Measurements from ENCODE around the gene PPP1R13L. TPM values are rescaled to one million over a fixed set of nuclear protein-coding genes. Genes with fewer than 3 reads are reported as not detected.

Gene PPP1R13L
- total RNA-seq, 3 donors from 2014 or later: 21.1 to 36.7 (median 30.8) TPM

DNA sequence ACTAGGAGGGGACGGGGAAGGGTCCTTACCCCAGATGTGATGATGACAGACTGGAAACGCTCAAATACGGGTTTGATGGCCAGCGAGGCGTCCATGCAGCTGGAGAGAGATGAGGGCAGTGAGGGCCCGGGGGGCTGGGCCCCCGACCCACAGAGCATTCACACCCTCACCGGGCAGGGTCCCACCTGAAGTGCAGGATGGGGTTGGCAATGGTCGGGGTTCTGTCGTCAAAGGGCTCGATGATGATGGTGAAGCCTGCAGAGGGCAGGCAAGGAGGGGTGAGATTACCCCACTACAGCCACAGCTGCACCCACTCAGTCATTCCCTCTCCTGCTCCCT is 47.5 kb downstream of the PPP1R13L start:
- TF ChIP-seq, protein P1, sequence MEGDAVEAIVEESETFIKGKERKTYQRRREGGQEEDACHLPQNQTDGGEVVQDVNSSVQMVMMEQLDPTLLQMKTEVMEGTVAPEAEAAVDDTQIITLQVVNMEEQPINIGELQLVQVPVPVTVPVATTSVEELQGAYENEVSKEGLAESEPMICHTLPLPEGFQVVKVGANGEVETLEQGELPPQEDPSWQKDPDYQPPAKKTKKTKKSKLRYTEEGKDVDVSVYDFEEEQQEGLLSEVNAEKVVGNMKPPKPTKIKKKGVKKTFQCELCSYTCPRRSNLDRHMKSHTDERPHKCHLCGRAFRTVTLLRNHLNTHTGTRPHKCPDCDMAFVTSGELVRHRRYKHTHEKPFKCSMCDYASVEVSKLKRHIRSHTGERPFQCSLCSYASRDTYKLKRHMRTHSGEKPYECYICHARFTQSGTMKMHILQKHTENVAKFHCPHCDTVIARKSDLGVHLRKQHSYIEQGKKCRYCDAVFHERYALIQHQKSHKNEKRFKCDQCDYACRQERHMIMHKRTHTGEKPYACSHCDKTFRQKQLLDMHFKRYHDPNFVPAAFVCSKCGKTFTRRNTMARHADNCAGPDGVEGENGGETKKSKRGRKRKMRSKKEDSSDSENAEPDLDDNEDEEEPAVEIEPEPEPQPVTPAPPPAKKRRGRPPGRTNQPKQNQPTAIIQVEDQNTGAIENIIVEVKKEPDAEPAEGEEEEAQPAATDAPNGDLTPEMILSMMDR (IDR thresholded peaks at IDR 0.05): no peak
- intact Hi-C loops (cut with DNase I, micrococcal nuclease): no loop called here
- ATAC-seq: no peak
- Histone ChIP-seq H3K4me1 (ENCODE audit: low read depth) (no peaks in the 10 kb centered on the region), H3K9me3 (no peaks in the 10 kb centered on the region), H3K4me3 (no peak overlapping the region), H3K36me3 (ENCODE audit: low read depth) (no peaks in the 10 kb centered on the region)
- DNase-seq: no peak

DNA sequence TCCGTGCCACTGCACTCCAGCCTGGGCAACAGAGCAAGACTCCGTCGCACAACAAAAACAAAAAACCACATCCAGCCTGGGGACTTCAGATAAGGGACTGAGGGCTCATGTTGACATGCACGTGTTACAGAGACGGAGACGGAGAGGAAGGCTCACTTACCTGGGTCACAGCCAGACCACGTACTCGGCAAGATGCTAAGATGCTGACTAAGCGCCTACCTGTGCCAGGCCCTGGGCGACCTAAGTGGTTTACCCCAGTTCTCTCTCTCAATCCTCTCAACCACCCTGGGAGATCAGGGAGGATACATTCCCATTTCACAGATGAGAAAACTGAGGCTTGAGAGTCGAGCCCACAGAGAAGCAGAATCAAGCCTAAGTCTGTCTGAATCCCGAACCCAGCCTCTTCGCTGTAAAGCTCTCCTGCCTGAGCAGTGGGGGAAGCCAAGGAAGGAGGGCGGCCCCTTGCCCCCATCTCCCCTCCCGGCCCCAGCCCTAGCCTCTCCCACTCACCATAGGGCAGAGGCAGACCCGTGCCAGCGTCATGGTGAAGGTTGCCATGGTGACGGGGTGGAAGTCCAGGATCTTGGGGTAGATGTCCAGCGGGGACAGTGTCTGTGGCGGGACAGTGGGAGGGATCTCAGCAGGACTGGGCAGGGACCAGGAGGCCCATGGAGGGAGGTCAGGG is 48.0 kb downstream of the PPP1R13L start:
- no peaks in the 10 kb centered on the region for H3K9me3 ChIP-seq
- DNase-seq: no peak
- TF ChIP-seq, protein P1 (IDR thresholded peaks at IDR 0.05): no peak
- intact Hi-C loops (cut with DNase I, micrococcal nuclease): no loop called here
- no peak for ATAC-seq
- H3K4me1 ChIP-seq (ENCODE audit: low read depth): no peaks in the 10 kb centered on the region
- H3K36me3 ChIP-seq (ENCODE audit: low read depth): no peaks in the 10 kb centered on the region
- no peak overlapping the region for H3K4me3 ChIP-seq

DNA sequence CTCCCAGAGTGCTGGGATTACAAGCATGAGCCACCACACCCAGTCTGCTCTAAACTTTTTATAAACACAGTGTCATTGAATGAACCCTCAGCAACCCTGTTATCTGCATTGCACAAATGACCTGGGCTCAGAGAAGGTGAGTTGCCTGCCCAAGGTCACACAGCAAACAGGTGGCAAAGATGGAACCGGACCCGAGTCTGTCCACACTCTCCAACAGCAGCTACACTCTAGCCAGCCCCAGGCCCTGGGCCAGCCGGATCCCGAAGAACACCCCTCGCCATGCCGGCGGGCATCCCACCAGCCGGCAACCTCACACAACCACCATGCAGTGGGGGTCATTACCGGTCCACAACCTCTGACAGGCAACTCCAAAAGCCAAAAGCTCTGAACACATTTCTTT is 49.0 kb downstream of the PPP1R13L start:
- ATAC-seq (no peak), DNase-seq (no peak)
- Histone ChIP-seq H3K4me1 (ENCODE audit: low read depth) (no peaks in the 10 kb centered on the region), H3K4me3 (no peak overlapping the region), H3K9me3 (no peaks in the 10 kb centered on the region), H3K36me3 (ENCODE audit: low read depth) (no peaks in the 10 kb centered on the region)
- intact Hi-C loops (cut with DNase I, micrococcal nuclease): no loop called here
- TF ChIP-seq, protein P1 (IDR thresholded peaks at IDR 0.05): no peak

DNA sequence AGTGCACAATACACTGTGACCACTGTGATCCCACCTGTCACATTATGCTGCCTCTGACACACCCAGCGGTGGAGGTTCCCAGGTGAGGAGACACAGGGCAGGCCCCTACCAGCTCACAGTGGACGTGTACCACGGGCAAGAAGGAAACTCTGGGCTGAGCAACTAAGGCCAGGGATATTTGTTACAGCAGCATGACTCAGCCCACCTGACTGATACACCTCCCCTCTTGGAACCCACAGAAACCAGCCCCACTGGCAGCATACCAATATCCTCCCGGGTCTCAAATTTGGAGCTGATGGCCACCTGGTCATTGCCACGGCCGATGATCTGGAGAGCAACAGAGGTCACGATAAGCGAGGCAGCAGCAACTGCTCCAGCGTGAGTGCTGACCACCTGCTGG is 49.5 kb downstream of the PPP1R13L start:
- no peak for ATAC-seq
- H3K4me1 ChIP-seq (ENCODE audit: low read depth): no peaks in the 10 kb centered on the region
- intact Hi-C loops (cut with DNase I, micrococcal nuclease): no loop called here
- H3K4me3 ChIP-seq: no peak overlapping the region
- H3K9me3 ChIP-seq: no peaks in the 10 kb centered on the region
- TF ChIP-seq, protein P1 (IDR thresholded peaks at IDR 0.05): no peak
- H3K36me3 ChIP-seq (ENCODE audit: low read depth): no peaks in the 10 kb centered on the region
- no peak for DNase-seq

DNA sequence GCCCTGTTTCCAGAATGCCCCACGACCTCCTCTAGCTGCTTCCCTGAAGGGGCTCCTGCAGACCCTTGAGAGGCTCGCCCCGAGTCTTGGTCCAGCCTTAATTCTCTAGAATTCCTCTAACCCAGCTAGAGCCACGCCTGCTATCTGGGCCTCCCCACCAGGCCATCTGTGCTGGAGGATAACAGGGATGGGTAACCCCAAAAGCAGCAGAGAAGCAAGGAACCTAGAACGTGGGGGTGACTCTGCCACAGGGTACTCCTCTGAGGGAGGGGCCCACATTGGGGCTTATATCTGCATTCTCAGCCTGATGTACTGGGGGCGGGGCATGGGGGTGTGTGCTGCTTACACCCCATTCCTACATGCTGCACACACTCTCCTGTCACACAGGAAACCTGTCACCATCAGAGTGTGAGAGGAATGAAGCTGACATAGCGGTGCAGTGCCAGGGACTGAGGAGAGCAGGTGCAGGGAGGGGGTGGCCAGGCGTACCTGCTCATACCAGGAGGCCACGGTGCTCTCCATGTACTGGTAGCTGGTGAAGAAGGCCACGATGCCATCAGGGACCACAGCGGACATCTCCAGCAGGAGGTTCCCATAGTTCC is 50.5 kb downstream of the PPP1R13L start:
- DNase-seq: no peak
- Histone ChIP-seq H3K4me1 (ENCODE audit: low read depth) (no peaks in the 10 kb centered on the region), H3K4me3 (no peak overlapping the region), H3K36me3 (ENCODE audit: low read depth) (no peaks in the 10 kb centered on the region), H3K9me3 (no peaks in the 10 kb centered on the region)
- ATAC-seq: no peak
- intact Hi-C loops (cut with DNase I, micrococcal nuclease): no loop called here
- TF ChIP-seq, protein P1 (IDR thresholded peaks at IDR 0.05): no peak
